ENCODE results near the gene ANO6. TPM values are rescaled to one million over a fixed set of nuclear protein-coding genes. Genes with fewer than 3 reads are reported as not detected.

ANO6 gene
- total RNA-seq, 1 experiment from 2014 or later: 18.1 TPM

DNA sequence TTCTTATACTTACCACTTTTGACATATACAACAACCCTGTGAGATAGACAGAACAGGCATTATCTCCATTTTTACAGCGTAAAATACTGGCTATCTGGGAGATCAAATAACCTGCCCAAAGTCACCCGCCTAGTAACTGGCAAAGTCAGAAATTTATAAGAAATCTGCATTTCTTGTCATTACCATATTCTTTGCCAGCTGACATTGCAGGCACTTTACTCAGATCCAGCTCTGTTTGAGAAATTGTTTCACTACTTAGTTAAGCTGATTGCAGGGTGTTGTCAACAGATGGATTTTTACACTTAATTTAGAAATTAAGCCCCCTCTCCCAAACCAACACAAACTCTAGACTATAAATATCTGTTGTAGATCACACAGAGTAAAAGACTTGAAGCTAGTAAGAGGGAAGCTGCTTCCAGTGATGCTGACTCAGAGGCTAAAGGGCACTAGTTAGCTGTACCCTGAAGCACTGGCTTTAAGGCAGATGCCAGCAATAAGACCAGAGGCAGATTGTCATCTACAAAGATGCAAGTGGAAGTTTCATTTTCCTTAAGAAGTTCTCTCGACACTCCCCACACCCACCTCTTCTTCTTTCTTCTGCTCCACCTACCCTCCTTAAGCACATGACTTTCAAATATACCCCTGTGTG lies 153.1 kb downstream of the ANO6 start:
- ATAC-seq: peak; percentile 78
- POLR2A ChIA-PET (ENCODE audit: unreplicated experiment): no interaction called here

GRCh38 chr12:45377815-45378214 lies 161.9 kb downstream of the ANO6 start:
- no peak for TF ChIP-seq EZH2phosphoT487 (IDR thresholded peaks at IDR 0.05; ENCODE audit: borderline replicate concordance, low read length)
- TF ChIP-seq, protein P1, sequence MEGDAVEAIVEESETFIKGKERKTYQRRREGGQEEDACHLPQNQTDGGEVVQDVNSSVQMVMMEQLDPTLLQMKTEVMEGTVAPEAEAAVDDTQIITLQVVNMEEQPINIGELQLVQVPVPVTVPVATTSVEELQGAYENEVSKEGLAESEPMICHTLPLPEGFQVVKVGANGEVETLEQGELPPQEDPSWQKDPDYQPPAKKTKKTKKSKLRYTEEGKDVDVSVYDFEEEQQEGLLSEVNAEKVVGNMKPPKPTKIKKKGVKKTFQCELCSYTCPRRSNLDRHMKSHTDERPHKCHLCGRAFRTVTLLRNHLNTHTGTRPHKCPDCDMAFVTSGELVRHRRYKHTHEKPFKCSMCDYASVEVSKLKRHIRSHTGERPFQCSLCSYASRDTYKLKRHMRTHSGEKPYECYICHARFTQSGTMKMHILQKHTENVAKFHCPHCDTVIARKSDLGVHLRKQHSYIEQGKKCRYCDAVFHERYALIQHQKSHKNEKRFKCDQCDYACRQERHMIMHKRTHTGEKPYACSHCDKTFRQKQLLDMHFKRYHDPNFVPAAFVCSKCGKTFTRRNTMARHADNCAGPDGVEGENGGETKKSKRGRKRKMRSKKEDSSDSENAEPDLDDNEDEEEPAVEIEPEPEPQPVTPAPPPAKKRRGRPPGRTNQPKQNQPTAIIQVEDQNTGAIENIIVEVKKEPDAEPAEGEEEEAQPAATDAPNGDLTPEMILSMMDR (conservative IDR thresholded peaks at IDR 0.05; ENCODE audit: low read depth, low read length): no peak
- TF ChIP-seq EZH2 (IDR thresholded peaks at IDR 0.05; ENCODE audit: low read length, unreplicated experiment): no peak
- no TSS peak for BruUV-seq (replicated peaks)
- H3K4me3 ChIP-seq (ENCODE audit: low read length): no peak overlapping the region
- no peaks in the 10 kb centered on the region for H3K9me2 ChIP-seq (replicated peaks; ENCODE audit: low read length)
- no peaks in the 10 kb centered on the region for H3K27me3 ChIP-seq (ENCODE audit: low read length)
- CTCF ChIA-PET: no interaction called here
- DNase-seq: peak; percentile 44
- H3K4me1 ChIP-seq (ENCODE audit: insufficient read depth, low read length): peaks cover 49% of the 10 kb centered on the region
- POLR2A ChIA-PET (ENCODE audit: unreplicated experiment): no interaction called here
- H3F3A ChIP-seq (ENCODE audit: low read length, unreplicated experiment): peaks cover 5% of the 10 kb centered on the region
- H2AFZ ChIP-seq (ENCODE audit: low read length): no peak overlapping the region
- H3K79me2 ChIP-seq (ENCODE audit: low read length): no peaks in the 10 kb centered on the region
- peak; percentile 41 for ATAC-seq
- no peak overlapping the region for H3K27ac ChIP-seq (ENCODE audit: low read length)
- no peaks in the 10 kb centered on the region for H3K36me3 ChIP-seq (ENCODE audit: low read depth, low read length)
- intact Hi-C loops (cut with micrococcal nuclease): no loop called here
- H3K4me2 ChIP-seq (ENCODE audit: low read length): no peak overlapping the region; the same call in 1 of the 2 replicates
- H4K20me1 ChIP-seq (ENCODE audit: low read length): no peaks in the 10 kb centered on the region
- no peak overlapping the region for H3K9ac ChIP-seq (ENCODE audit: low read length)
- no peaks in the 10 kb centered on the region for H3K9me3 ChIP-seq (ENCODE audit: low read length)

More for the DNA sequence above, 153.1 kb downstream of the ANO6 start:
- no peaks in the 10 kb centered on the region for H3K27me3 ChIP-seq (ENCODE audit: low read length)
- no peak overlapping the region for H3K27ac ChIP-seq (ENCODE audit: low read length)
- H3F3A ChIP-seq (ENCODE audit: low read length, unreplicated experiment): no peaks in the 10 kb centered on the region
- H3K79me2 ChIP-seq (ENCODE audit: low read length): no peaks in the 10 kb centered on the region
- no TSS peak for BruUV-seq (replicated peaks)
- H3K36me3 ChIP-seq (ENCODE audit: low read depth, low read length): peaks cover 5% of the 10 kb centered on the region; the same call in 1 of the 2 replicates
- peak; percentile 56 for DNase-seq
- CTCF ChIA-PET: no interaction called here
- intact Hi-C loops (cut with micrococcal nuclease): no loop called here
- no peaks in the 10 kb centered on the region for H3K9me2 ChIP-seq (replicated peaks; ENCODE audit: low read length)
- no peak overlapping the region for H3K4me3 ChIP-seq (ENCODE audit: low read length)
- H3K9me3 ChIP-seq (ENCODE audit: low read length): peaks cover 4% of the 10 kb centered on the region; the same call in 1 of the 2 replicates
- H3K4me2 ChIP-seq (ENCODE audit: low read length): no peak overlapping the region
- peaks cover 7% of the 10 kb centered on the region; the same call in 1 of the 2 replicates for H3K4me1 ChIP-seq (ENCODE audit: insufficient read depth, low read length)
- H2AFZ ChIP-seq (ENCODE audit: low read length): no peak overlapping the region
- no peaks in the 10 kb centered on the region for H4K20me1 ChIP-seq (ENCODE audit: low read length)
- H3K9ac ChIP-seq (ENCODE audit: low read length): no peak overlapping the region
- TF ChIP-seq, protein P1 (conservative IDR thresholded peaks at IDR 0.05; ENCODE audit: low read depth, low read length): no peak
- no peak for TF ChIP-seq EZH2phosphoT487 (IDR thresholded peaks at IDR 0.05; ENCODE audit: borderline replicate concordance, low read length)
- TF ChIP-seq EZH2 (IDR thresholded peaks at IDR 0.05; ENCODE audit: low read length, unreplicated experiment): no peak

- Histone ChIP-seq H3K27me3 (ENCODE audit: low read length) (no peaks in the 10 kb centered on the region), H3K4me1 (ENCODE audit: insufficient read depth, low read length) (peaks cover 49% of the 10 kb centered on the region), H3K36me3 (ENCODE audit: low read depth, low read length) (no peaks in the 10 kb centered on the region), H3K9me2 (replicated peaks; ENCODE audit: low read length) (no peaks in the 10 kb centered on the region), H3K9ac (ENCODE audit: low read length) (no peak overlapping the region), H2AFZ (ENCODE audit: low read length) (no peak overlapping the region), H4K20me1 (ENCODE audit: low read length) (no peaks in the 10 kb centered on the region), H3F3A (ENCODE audit: low read length, unreplicated experiment) (peaks cover 5% of the 10 kb centered on the region), H3K4me3 (ENCODE audit: low read length) (no peak overlapping the region), H3K79me2 (ENCODE audit: low read length) (no peaks in the 10 kb centered on the region), H3K4me2 (ENCODE audit: low read length) (peak overlapping the region; percentile 13), H3K27ac (ENCODE audit: low read length) (0 out of 2 replicates have a peak overlapping the region, but pooled peaks have one; percentile 4), H3K9me3 (ENCODE audit: low read length) (no peaks in the 10 kb centered on the region)
- ChIA-PET POLR2A (ENCODE audit: unreplicated experiment) (interaction anchor here (0.6 kb wide), 1 partner anchor 288 kb away, joined by 4 read pairs; no protein-coding TSS in a partner anchor), CTCF (interaction anchor here (0.6 kb wide), 1 partner anchor 209 kb away, joined by 3 read pairs; no protein-coding TSS in a partner anchor)
- DNase-seq (peak; percentile 96), ATAC-seq (peak; percentile 91)
- intact Hi-C loops (cut with micrococcal nuclease): no loop called here
- TF ChIP-seq EZH2 (IDR thresholded peaks at IDR 0.05; ENCODE audit: low read length, unreplicated experiment) (no peak), EZH2phosphoT487 (IDR thresholded peaks at IDR 0.05; ENCODE audit: borderline replicate concordance, low read length) (no peak)
- TF ChIP-seq, protein P1 (conservative IDR thresholded peaks at IDR 0.05; ENCODE audit: low read depth, low read length): no peak
- BruUV-seq (replicated peaks): no TSS peak
These were observed 163.4 kb downstream of the ANO6 start for GRCh38 chr12:45379261-45379660.

Data from PC-3 (cell line).